SU-DHL-6 (cell line): ENCODE measurements around the gene SLC13A1.

Experiments
- CTCF ChIP-seq: fragments of 200-600 bp; sonication (generic); IDR thresholded peaks from one replicate; pipeline ENCODE4 v1.5.1; 2017; ENCODE audit warnings: antibody characterized with exemption, mild to moderate bottlenecking, low read length, moderate library complexity; ENCODE audit not compliant: insufficient read depth, poor library complexity, severe bottlenecking
- EZH2phosphoT487 ChIP-seq: fragments of 200-600 bp; sonication (generic), shearing (Covaris generic); conservative IDR thresholded peaks from 2 replicates; pipeline ENCODE4 v1.6.1; 2018; ENCODE audit warnings: mild to moderate bottlenecking, antibody characterized with exemption, low read length, moderate library complexity, mixed read lengths

DNA sequence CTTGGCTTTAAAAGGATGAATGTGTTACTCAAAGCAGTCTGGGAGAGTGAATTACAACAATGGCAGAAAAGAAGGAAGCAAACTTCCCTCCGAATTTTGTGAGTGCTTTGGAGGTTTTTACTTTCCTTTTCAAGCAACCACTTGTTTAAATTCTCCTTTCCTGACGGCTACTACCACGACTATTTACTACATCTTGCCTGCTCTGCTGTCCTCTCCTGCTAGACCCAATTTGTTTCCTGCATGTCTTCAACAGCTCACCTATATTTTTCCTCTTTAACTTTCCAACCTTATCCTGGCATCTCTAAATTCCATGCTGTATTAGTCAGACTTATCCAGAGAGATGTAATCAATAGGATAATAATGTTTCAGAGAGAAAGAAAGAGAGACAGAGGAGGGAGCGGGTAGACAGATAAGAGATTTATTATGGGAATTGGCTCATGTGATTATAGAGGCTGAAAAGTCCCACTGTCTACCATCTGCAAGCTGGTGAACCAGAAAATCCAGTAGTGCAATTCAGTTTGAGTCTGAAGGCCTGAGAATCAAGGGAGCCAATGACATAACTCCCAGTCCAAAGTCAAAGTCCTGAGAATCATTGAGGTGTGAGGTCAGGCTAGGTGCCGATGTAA, 42.8 kb upstream of the SLC13A1 start:
- TF ChIP-seq CTCF (no peak), EZH2phosphoT487 (no peak)
